Stimulated activated CD4-positive, alpha-beta T cell treated with anti-CD3 and anti-CD28 coated beads, Interleukin-1b, Interleukin-23, amount 100 ng/mL, for 48 hours (primary cell): ENCODE results near the gene CPT1C.
A peak's percentile ranks its signal among the peaks of the same experiment; 100 is the strongest.
"Not testable (repeated sequence)": the region's sequence is repeated elsewhere in the genome, so short reads cannot be mapped to it uniquely, and the experiment has no call there.

Experiments
- DNase-seq: peaks from one replicate; pipeline ENCODE4 v3.0.0-alpha.2; 2020

The CPT1C gene

GRCh38 chr19:49712397-49712859 is 21.5 kb downstream of the CPT1C start:
- DNase-seq: no peak

- DNase-seq: no peak
Measured at GRCh38 chr19:49713236-49713845, 22.4 kb downstream of the CPT1C start.

GRCh38 chr19:49716154-49716553 is 25.2 kb downstream of the CPT1C start:
- DNase-seq: no peak

GRCh38 chr19:49718511-49718910 is 27.6 kb downstream of the CPT1C start:
- DNase-seq: no peak

- no peak for DNase-seq
Measured at GRCh38 chr19:49718991-49719390, 28.1 kb downstream of the CPT1C start.

- not testable (repeated sequence) for DNase-seq
Measured at GRCh38 chr19:49719420-49719819, 28.5 kb downstream of the CPT1C start.

- no peak for DNase-seq
Measured at GRCh38 chr19:49727217-49728030, 36.5 kb downstream of the CPT1C start.

- DNase-seq: no peak
Measured at GRCh38 chr19:49730166-49730565, 39.2 kb downstream of the CPT1C start.

- no peak for DNase-seq
Measured at GRCh38 chr19:49738268-49738667, 47.4 kb downstream of the CPT1C start.

GRCh38 chr19:49739098-49739497 is 48.2 kb downstream of the CPT1C start:
- no peak for DNase-seq

- no peak for DNase-seq
Measured at GRCh38 chr19:49739933-49740332, 49.0 kb downstream of the CPT1C start.

- no peak for DNase-seq
Measured at GRCh38 chr19:49741210-49741844, 50.4 kb downstream of the CPT1C start.

- DNase-seq: no peak
Measured at GRCh38 chr19:49744946-49745381, 54.0 kb downstream of the CPT1C start.

GRCh38 chr19:49746206-49746958 is 55.5 kb downstream of the CPT1C start:
- DNase-seq: peak; percentile 82

GRCh38 chr19:49749055-49749716 is 58.3 kb downstream of the CPT1C start:
- no peak for DNase-seq

- no peak for DNase-seq
Measured at GRCh38 chr19:49749771-49750170, 58.9 kb downstream of the CPT1C start.

- DNase-seq: no peak
Measured at GRCh38 chr19:49752701-49753100, 61.8 kb downstream of the CPT1C start.

- DNase-seq: no peak
Measured at GRCh38 chr19:49755956-49756355, 65.0 kb downstream of the CPT1C start.

- no peak for DNase-seq
Measured at GRCh38 chr19:49758292-49758691, 67.4 kb downstream of the CPT1C start.

GRCh38 chr19:49761249-49761624 is 70.3 kb downstream of the CPT1C start:
- no peak for DNase-seq

- no peak for DNase-seq
Measured at GRCh38 chr19:49761625-49762311, 70.9 kb downstream of the CPT1C start.

GRCh38 chr19:49763230-49763629 is 72.3 kb downstream of the CPT1C start, which contains the start of gene TSKS:
TSS of gene TSKS (minus strand) at chr19:49763306. CDS start at chr19:49763247, 59 bp downstream.
- no peak for DNase-seq
